ENCODE results near the gene METTL24.
"Not testable (repeated sequence)": the region's sequence is repeated elsewhere in the genome, so short reads cannot be mapped to it uniquely, and the experiment has no call there.

The METTL24 gene

GRCh38 chr6:110250058-110250457 is 108.1 kb downstream of the METTL24 start:
- no peak for DNase-seq

GRCh38 chr6:110246900-110247546 is 111.1 kb downstream of the METTL24 start:
- DNase-seq, result no peak

GRCh38 chr6:110246378-110246777 is 111.8 kb downstream of the METTL24 start:
- DNase-seq, result no peak

- not testable (repeated sequence) for DNase-seq
Observed at GRCh38 chr6:110244621-110245020, 113.5 kb downstream of the METTL24 start.

- DNase-seq, result no peak
Observed at GRCh38 chr6:110239526-110240274, 118.4 kb downstream of the METTL24 start.

GRCh38 chr6:110236007-110236406 is 122.1 kb downstream of the METTL24 start:
- DNase-seq, result not testable (repeated sequence)

- no peak for DNase-seq
Observed at GRCh38 chr6:110233770-110234374, 124.3 kb downstream of the METTL24 start.

- DNase-seq, result no peak
Observed at GRCh38 chr6:110232450-110232849, 125.7 kb downstream of the METTL24 start.

GRCh38 chr6:110226261-110226660 is 131.9 kb downstream of the METTL24 start:
- DNase-seq, result no peak

- DNase-seq, result no peak
Observed at GRCh38 chr6:110221738-110222137, 136.4 kb downstream of the METTL24 start.

- DNase-seq, result no peak
Observed at GRCh38 chr6:110217266-110217665, 140.9 kb downstream of the METTL24 start.

GRCh38 chr6:110216140-110216539 is 142.0 kb downstream of the METTL24 start:
- no peak for DNase-seq

GRCh38 chr6:110214338-110214737 is 143.8 kb downstream of the METTL24 start:
- no peak for DNase-seq

GRCh38 chr6:110211753-110212152 is 146.4 kb downstream of the METTL24 start:
- no peak for DNase-seq

- no peak for DNase-seq
Observed at GRCh38 chr6:110207652-110208051, 150.5 kb downstream of the METTL24 start.

GRCh38 chr6:110201151-110201884 is 156.8 kb downstream of the METTL24 start:
- DNase-seq, result no peak

GRCh38 chr6:110198561-110198960 is 159.6 kb downstream of the METTL24 start:
- no peak for DNase-seq

- no peak for DNase-seq
Observed at GRCh38 chr6:110196874-110197273, 161.3 kb downstream of the METTL24 start.

GRCh38 chr6:110195639-110196038 is 162.5 kb downstream of the METTL24 start:
- no peak for DNase-seq
